ENCODE measurements around the gene STX8. TPM values are rescaled to one million over a fixed set of nuclear protein-coding genes. Genes with fewer than 3 reads are reported as not detected.

The STX8 gene
- total and polyA plus RNA-seq, 4 donors: 14.7 to 39.5 (median 28.7) TPM

- WGBS: 38% methylated on average over 8 of the region's 8 CpGs
- no peaks in the 10 kb centered on the region for H3K36me3 ChIP-seq (ENCODE audit: control insufficient read depth in 4 of 4, insufficient read depth in 3 of 4, low read depth in 1 of 4, low read length in 3 of 4)
- peak; percentile 40 for DNase-seq (ENCODE audit: low spot score)
- H3K27me3 ChIP-seq (ENCODE audit: control insufficient read depth in 4 of 4, insufficient read depth in 4 of 4, low read length in 3 of 4): no peaks in the 10 kb centered on the region
- no peak overlapping the region for H3K9ac ChIP-seq (ENCODE audit: low read depth in 1 of 2, low read length in 2 of 2)
- H3K27ac ChIP-seq (ENCODE audit: low read depth in 1 of 2, low read length in 2 of 2): no peak overlapping the region
- TF ChIP-seq, protein P1, sequence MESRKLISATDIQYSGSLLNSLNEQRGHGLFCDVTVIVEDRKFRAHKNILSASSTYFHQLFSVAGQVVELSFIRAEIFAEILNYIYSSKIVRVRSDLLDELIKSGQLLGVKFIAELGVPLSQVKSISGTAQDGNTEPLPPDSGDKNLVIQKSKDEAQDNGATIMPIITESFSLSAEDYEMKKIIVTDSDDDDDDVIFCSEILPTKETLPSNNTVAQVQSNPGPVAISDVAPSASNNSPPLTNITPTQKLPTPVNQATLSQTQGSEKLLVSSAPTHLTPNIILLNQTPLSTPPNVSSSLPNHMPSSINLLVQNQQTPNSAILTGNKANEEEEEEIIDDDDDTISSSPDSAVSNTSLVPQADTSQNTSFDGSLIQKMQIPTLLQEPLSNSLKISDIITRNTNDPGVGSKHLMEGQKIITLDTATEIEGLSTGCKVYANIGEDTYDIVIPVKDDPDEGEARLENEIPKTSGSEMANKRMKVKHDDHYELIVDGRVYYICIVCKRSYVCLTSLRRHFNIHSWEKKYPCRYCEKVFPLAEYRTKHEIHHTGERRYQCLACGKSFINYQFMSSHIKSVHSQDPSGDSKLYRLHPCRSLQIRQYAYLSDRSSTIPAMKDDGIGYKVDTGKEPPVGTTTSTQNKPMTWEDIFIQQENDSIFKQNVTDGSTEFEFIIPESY (IDR thresholded peaks at IDR 0.05): no peak
- no peak for TF ChIP-seq SP1 (IDR thresholded peaks at IDR 0.05)
- TF ChIP-seq ATF3 (IDR thresholded peaks at IDR 0.05): no peak
- TF ChIP-seq, protein P2, sequence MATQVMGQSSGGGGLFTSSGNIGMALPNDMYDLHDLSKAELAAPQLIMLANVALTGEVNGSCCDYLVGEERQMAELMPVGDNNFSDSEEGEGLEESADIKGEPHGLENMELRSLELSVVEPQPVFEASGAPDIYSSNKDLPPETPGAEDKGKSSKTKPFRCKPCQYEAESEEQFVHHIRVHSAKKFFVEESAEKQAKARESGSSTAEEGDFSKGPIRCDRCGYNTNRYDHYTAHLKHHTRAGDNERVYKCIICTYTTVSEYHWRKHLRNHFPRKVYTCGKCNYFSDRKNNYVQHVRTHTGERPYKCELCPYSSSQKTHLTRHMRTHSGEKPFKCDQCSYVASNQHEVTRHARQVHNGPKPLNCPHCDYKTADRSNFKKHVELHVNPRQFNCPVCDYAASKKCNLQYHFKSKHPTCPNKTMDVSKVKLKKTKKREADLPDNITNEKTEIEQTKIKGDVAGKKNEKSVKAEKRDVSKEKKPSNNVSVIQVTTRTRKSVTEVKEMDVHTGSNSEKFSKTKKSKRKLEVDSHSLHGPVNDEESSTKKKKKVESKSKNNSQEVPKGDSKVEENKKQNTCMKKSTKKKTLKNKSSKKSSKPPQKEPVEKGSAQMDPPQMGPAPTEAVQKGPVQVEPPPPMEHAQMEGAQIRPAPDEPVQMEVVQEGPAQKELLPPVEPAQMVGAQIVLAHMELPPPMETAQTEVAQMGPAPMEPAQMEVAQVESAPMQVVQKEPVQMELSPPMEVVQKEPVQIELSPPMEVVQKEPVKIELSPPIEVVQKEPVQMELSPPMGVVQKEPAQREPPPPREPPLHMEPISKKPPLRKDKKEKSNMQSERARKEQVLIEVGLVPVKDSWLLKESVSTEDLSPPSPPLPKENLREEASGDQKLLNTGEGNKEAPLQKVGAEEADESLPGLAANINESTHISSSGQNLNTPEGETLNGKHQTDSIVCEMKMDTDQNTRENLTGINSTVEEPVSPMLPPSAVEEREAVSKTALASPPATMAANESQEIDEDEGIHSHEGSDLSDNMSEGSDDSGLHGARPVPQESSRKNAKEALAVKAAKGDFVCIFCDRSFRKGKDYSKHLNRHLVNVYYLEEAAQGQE (IDR thresholded peaks at IDR 0.05): no peak
- no peak for TF ChIP-seq MAX (IDR thresholded peaks at IDR 0.05)
- TF ChIP-seq CTCF (IDR thresholded peaks at IDR 0.05; ENCODE audit: low read depth, low read length, missing input control): peak; percentile 72
- TF ChIP-seq JUND (IDR thresholded peaks at IDR 0.05): no peak
- peak; percentile 84 to 87 for TF ChIP-seq RAD21 (IDR thresholded peaks at IDR 0.05)
- no peak for TF ChIP-seq RXRA (IDR thresholded peaks at IDR 0.05)
- TF ChIP-seq HNF4G (IDR thresholded peaks at IDR 0.05): no peak
- TF ChIP-seq GABPA (IDR thresholded peaks at IDR 0.05 in 1 of 2, conservative IDR thresholded peaks at IDR 0.05 in 1 of 2): no peak
- no peak for TF ChIP-seq TAF1 (conservative IDR thresholded peaks at IDR 0.05)
- no peaks in the 10 kb centered on the region for H3K9me3 ChIP-seq (ENCODE audit: control insufficient read depth in 4 of 4, low read length in 3 of 4)
- no peak overlapping the region for H3K4me3 ChIP-seq (ENCODE audit: low read depth in 1 of 3, low read length in 3 of 3)
- peaks cover 0 to 5% (median 0%) of the 10 kb centered on the region in 4 donors for H3K4me1 ChIP-seq (ENCODE audit: control insufficient read depth in 4 of 4, insufficient read depth in 4 of 4, low read length in 3 of 4)
These were observed 283.6 kb downstream of the STX8 start for GRCh38 chr17:9291912-9292560.

DNA sequence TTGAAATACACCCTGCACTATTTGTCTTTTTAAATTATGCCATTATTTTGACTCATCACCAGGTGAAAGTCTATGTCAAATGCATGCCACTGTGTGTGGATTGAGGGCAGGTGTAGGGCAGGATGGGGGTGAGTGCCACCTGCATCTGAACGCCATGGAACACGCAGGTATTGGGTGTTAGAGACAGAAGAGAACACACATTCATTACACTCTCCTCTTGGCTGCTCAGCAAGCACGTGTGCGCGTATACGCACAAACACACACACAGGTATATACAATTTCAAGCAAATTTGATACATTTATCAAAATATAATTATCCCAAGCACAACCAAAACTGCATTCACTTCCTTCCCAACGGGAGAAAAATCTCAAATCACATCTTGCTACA is 285.4 kb downstream of the STX8 start:
- Histone ChIP-seq H3K4me3 (ENCODE audit: low read depth in 1 of 3, low read length in 3 of 3) (no peak overlapping the region), H3K9ac (ENCODE audit: low read depth in 1 of 2, low read length in 2 of 2) (no peak overlapping the region), H3K9me3 (ENCODE audit: control insufficient read depth in 4 of 4, low read length in 3 of 4) (no peaks in the 10 kb centered on the region), H3K27ac (ENCODE audit: low read depth in 1 of 2, low read length in 2 of 2) (no peak overlapping the region), H3K4me1 (ENCODE audit: control insufficient read depth in 4 of 4, insufficient read depth in 4 of 4, low read length in 3 of 4) (peaks cover 0 to 5% (median 0%) of the 10 kb centered on the region in 4 donors), H3K27me3 (ENCODE audit: control insufficient read depth in 4 of 4, insufficient read depth in 4 of 4, low read length in 3 of 4) (no peaks in the 10 kb centered on the region), H3K36me3 (ENCODE audit: control insufficient read depth in 4 of 4, insufficient read depth in 3 of 4, low read depth in 1 of 4, low read length in 3 of 4) (no peaks in the 10 kb centered on the region)
- DNase-seq (ENCODE audit: low spot score): no peak
- WGBS: 82% methylated on average over 7 of the region's 7 CpGs
- TF ChIP-seq FOXA1 (IDR thresholded peaks at IDR 0.05) (no peak), FOXA2 (IDR thresholded peaks at IDR 0.05) (no peak), HNF4G (IDR thresholded peaks at IDR 0.05) (no peak), JUND (IDR thresholded peaks at IDR 0.05) (no peak), MAX (IDR thresholded peaks at IDR 0.05) (no peak), ATF3 (IDR thresholded peaks at IDR 0.05) (no peak), RAD21 (IDR thresholded peaks at IDR 0.05) (no peak), GABPA (IDR thresholded peaks at IDR 0.05 in 1 of 2, conservative IDR thresholded peaks at IDR 0.05 in 1 of 2) (no peak), CTCF (IDR thresholded peaks at IDR 0.05; ENCODE audit: low read depth, low read length, missing input control) (no peak), SP1 (IDR thresholded peaks at IDR 0.05) (no peak), TAF1 (conservative IDR thresholded peaks at IDR 0.05) (no peak), HNF4A (conservative IDR thresholded peaks at IDR 0.05) (no peak), NR2F2 (IDR thresholded peaks at IDR 0.05) (no peak)
- TF ChIP-seq, protein P1 (IDR thresholded peaks at IDR 0.05): no peak

Measured in liver (tissue), 9 donors.